ENCODE measurements around the gene TPH2.

DNA sequence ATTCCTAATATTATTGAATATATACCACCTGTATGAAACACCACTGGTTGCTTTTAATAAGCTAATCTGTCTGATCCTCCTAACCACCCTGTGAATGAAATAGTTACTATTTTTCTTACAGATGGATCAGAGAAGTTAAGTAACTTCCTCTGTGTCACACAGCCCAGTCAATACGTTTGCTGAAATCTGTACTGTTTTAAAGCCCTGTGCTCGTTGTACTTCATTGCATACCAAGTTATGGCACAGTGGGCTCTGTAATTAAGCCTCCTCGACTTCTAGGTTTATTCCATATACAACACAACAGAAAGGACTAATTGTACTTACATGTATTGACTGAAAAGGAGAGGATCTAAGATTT lies 137.9 kb downstream of the TPH2 start:
- TF ChIP-seq, protein P1, sequence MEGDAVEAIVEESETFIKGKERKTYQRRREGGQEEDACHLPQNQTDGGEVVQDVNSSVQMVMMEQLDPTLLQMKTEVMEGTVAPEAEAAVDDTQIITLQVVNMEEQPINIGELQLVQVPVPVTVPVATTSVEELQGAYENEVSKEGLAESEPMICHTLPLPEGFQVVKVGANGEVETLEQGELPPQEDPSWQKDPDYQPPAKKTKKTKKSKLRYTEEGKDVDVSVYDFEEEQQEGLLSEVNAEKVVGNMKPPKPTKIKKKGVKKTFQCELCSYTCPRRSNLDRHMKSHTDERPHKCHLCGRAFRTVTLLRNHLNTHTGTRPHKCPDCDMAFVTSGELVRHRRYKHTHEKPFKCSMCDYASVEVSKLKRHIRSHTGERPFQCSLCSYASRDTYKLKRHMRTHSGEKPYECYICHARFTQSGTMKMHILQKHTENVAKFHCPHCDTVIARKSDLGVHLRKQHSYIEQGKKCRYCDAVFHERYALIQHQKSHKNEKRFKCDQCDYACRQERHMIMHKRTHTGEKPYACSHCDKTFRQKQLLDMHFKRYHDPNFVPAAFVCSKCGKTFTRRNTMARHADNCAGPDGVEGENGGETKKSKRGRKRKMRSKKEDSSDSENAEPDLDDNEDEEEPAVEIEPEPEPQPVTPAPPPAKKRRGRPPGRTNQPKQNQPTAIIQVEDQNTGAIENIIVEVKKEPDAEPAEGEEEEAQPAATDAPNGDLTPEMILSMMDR (IDR thresholded peaks at IDR 0.05 in 8 of 11, conservative IDR thresholded peaks at IDR 0.05 in 3 of 11) = no peak
- TF ChIP-seq POLR2AphosphoS5 (IDR thresholded peaks at IDR 0.05) (no peak), POLR2A (IDR thresholded peaks at IDR 0.05) (no peak)
